ENCODE measurements around the gene CAPN15.

The CAPN15 gene

GRCh38 chr16:548586-548985 is 21.1 kb downstream of the CAPN15 start:
- DNase-seq: no peak

- no peak for DNase-seq
Observed at GRCh38 chr16:549544-550263, 22.2 kb downstream of the CAPN15 start.

GRCh38 chr16:551210-551609 is 23.7 kb downstream of the CAPN15 start:
- no peak for DNase-seq

- no peak for DNase-seq
Observed at GRCh38 chr16:552171-552570, 24.7 kb downstream of the CAPN15 start.

GRCh38 chr16:553601-554296 is 26.2 kb downstream of the CAPN15 start:
- no peak for DNase-seq

GRCh38 chr16:554297-554621 is 26.7 kb downstream of the CAPN15 start:
- no peak for DNase-seq

- DNase-seq: no peak
Observed at GRCh38 chr16:554640-555365, 27.3 kb downstream of the CAPN15 start.

- DNase-seq: no peak
Observed at GRCh38 chr16:555528-556473, 28.3 kb downstream of the CAPN15 start.

- no peak for DNase-seq
Observed at GRCh38 chr16:556474-557173, 29.1 kb downstream of the CAPN15 start.

GRCh38 chr16:557463-558297 is 30.2 kb downstream of the CAPN15 start:
- DNase-seq: no peak

GRCh38 chr16:558298-559020 is 30.9 kb downstream of the CAPN15 start:
- no peak for DNase-seq

- no peak for DNase-seq
Observed at GRCh38 chr16:559021-559380, 31.5 kb downstream of the CAPN15 start.

- DNase-seq: no peak
Observed at GRCh38 chr16:559411-560203, 32.1 kb downstream of the CAPN15 start.

GRCh38 chr16:560204-560700 is 32.7 kb downstream of the CAPN15 start, which contains the start of gene PRR35:
PRR35 (plus strand) TSS chr16:560394; CDS start chr16:563295, 2,901 bp downstream.
- no peak for DNase-seq

GRCh38 chr16:560701-561412 is 33.3 kb downstream of the CAPN15 start:
- DNase-seq: no peak

GRCh38 chr16:561413-561794 is 33.9 kb downstream of the CAPN15 start:
- no peak for DNase-seq

GRCh38 chr16:561957-562938 is 34.7 kb downstream of the CAPN15 start:
- no peak for DNase-seq

Data from amniotic stem cell (primary cell).